HAP-1 (cell line): ENCODE data around the gene ADCY5.

Source experiments
- DNase-seq, 2 experiments: peaks; one replicate each; pipeline ENCODE4 v3.0.0-alpha.2; 2016 to 2020; ENCODE audit warnings: low spot score in 2 of 2
- H3K27me3 ChIP-seq: fragments of 250-450 bp; sonication (Bioruptor Pico); 2 replicates; pipeline ENCODE4 v1.5.1; 2020; ENCODE audit warnings: low read depth, mild to moderate bottlenecking, moderate library complexity
- H3K36me3 ChIP-seq: fragments of 250-450 bp; sonication (Bioruptor Pico); replicated peaks from 2 replicates; pipeline ENCODE4 v1.5.1; 2020; ENCODE audit warnings: mild to moderate bottlenecking
- H3K4me1 ChIP-seq: fragments of 250-450 bp; sonication (Bioruptor Pico); 2 replicates; pipeline ENCODE4 v1.5.1; 2020; ENCODE audit warnings: mild to moderate bottlenecking
- H3K4me3 ChIP-seq: fragments of 250-450 bp; sonication (Bioruptor Pico); 2 replicates; pipeline ENCODE4 v1.5.1; 2020; ENCODE audit warnings: mild to moderate bottlenecking, moderate library complexity
- H3K9me3 ChIP-seq: fragments of 250-450 bp; sonication (Bioruptor Pico); 2 replicates; pipeline ENCODE4 v1.5.1; 2020; ENCODE audit warnings: mild to moderate bottlenecking, moderate library complexity
- in situ Hi-C: fragments of 300-500 bp; cut with MboI; formaldehyde crosslinking; loops from 3 replicates; pipeline ENCODE4 v1.14.3; 2020; ENCODE audit warnings: low sequenced_read_pairs, inconsistent platforms, mixed read lengths

The ADCY5 gene

DNA sequence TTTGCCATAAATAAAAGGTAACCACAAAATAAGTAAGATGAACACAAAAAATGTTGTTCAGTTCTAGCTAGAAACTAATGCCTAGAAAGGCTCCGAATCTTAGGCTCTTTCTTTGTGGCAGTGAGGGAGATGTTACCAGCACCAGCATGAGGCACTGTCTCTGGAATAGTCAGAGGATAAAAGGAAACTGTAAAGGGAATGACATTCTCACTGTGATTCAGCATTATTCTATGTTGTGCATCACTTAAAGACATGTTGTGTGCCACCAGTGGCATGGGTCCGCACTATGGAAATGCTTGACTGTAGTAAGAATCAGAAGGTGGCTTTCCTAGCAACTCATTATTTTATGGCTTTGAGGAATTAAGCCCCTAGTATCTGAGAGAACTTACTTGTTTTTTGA lies 176.3 kb downstream of the ADCY5 start:
- no peak for DNase-seq
- Histone ChIP-seq H3K4me3 (no peak overlapping the region), H3K9me3 (no peaks in the 10 kb centered on the region), H3K27me3 (no peaks in the 10 kb centered on the region), H3K4me1 (peaks cover 7% of the 10 kb centered on the region), H3K36me3 (no peaks in the 10 kb centered on the region)
- in situ Hi-C loops = loop anchor here (25.0 kb wide), 1 partner anchor 335 kb away; no protein-coding TSS in a partner anchor

DNA sequence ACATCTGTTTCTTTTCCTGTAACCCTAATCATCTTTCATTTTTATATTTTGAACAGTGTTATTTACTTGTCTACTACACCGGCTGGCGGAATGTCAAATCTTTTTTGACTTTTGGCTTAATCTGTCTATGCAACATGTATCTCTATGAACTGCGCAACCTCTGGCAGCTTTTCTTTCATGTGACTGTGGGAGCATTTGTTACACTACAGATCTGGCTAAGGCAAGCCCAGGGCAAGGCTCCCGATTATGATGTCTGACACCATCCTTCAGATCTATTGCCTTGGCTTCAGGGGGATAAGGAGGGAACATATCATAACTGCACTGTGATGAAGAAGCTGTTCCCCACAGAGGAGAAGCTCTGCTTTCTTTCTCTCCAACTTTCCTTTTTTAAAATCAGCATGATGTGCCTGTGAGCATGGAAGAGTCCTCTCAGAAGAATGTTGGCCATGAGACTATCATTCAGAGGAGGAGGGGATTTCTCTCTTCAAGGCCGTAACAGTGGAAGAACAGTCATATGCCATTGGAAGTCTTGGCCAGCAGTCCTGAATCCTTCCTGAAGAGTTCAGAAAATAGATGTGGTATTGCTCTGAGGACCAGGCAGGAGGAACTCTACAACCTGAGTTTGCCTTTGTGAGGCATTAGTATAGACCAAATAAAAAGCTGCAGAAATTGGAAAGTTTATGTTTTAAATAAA lies 177.3 kb downstream of the ADCY5 start:
- in situ Hi-C loops = loop anchor here (25.0 kb wide), 1 partner anchor 334 kb away; no protein-coding TSS in a partner anchor
- Histone ChIP-seq H3K4me1 (peaks cover 7% of the 10 kb centered on the region), H3K4me3 (no peak overlapping the region), H3K27me3 (no peaks in the 10 kb centered on the region), H3K36me3 (no peaks in the 10 kb centered on the region), H3K9me3 (no peaks in the 10 kb centered on the region)
- DNase-seq = no peak

DNA sequence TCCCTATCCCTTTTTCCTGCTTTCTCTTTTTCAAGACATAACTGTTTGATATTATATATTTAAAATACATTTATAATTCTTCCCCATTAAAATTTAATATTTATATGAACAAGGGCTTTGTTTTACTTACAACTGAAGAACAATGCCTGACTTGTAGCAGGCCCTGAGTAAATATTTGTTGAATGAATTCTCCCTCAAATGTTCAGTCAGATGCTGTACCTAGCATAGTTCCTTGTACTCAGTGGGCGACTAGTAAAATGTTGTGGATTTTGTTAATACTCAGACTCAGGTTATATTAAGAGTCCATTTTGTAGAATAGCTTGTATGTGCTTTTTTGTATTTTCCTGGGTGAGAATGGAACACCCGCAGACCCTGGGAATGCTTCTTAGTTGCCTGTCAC lies 178.1 kb downstream of the ADCY5 start:
- no peaks in the 10 kb centered on the region for H3K27me3 ChIP-seq
- in situ Hi-C loops = loop anchor here (25.0 kb wide), 1 partner anchor 334 kb away; no protein-coding TSS in a partner anchor
- no peaks in the 10 kb centered on the region for H3K9me3 ChIP-seq
- H3K4me3 ChIP-seq = no peak overlapping the region
- H3K4me1 ChIP-seq = peaks cover 7% of the 10 kb centered on the region
- no peaks in the 10 kb centered on the region for H3K36me3 ChIP-seq
- DNase-seq = no peak

DNA sequence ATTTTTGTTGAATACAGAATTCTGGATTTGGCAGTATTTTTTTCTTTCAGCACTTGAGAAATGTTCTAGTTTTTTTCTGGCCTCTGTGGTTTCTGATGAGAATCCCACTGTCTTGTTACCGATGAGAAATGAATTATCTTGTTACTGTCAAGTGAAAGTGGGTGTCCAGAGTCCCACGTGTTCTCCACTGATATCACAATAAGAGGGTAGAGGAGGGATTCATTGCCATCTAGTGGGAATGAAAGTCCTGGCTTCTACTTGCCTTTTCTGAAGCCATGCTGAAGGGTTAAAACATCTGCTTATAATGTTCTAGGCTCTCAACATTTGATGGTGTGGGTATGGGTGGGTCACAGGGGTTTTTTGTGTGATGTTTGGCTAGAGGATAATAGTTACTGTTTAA lies 181.1 kb downstream of the ADCY5 start:
- Histone ChIP-seq H3K27me3 (no peaks in the 10 kb centered on the region), H3K4me1 (peaks cover 4% of the 10 kb centered on the region; the same call in 1 of the 2 replicates), H3K9me3 (no peaks in the 10 kb centered on the region), H3K36me3 (no peaks in the 10 kb centered on the region), H3K4me3 (no peak overlapping the region)
- in situ Hi-C loops = loop anchor here (25.0 kb wide), 1 partner anchor 331 kb away; no protein-coding TSS in a partner anchor
- no peak for DNase-seq

DNA sequence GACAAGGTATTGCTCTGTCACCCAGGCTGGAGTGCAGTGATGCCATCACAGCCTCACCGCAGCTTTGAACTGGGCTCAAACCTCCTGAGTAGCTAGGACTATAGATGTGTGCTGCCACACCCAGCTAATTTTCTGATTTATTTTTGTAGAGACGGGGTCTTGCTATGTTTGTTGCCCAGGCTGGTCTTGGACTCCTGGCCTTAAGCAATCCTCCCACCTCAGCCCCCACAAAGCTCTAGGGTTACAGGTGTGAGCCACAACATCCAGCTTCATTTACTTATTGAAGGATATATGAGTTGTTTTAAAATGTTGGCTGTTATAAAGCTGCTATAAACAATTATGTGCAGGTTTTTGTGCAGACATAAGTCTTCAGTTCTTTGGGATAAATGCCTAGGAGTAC lies 184.9 kb downstream of the ADCY5 start:
- no peak for DNase-seq
- H3K4me1 ChIP-seq = no peaks in the 10 kb centered on the region
- H3K27me3 ChIP-seq = no peaks in the 10 kb centered on the region
- no peaks in the 10 kb centered on the region for H3K36me3 ChIP-seq
- no peaks in the 10 kb centered on the region for H3K9me3 ChIP-seq
- in situ Hi-C loops = loop anchor here (25.0 kb wide), 1 partner anchor 327 kb away; no protein-coding TSS in a partner anchor
- no peak overlapping the region for H3K4me3 ChIP-seq

DNA sequence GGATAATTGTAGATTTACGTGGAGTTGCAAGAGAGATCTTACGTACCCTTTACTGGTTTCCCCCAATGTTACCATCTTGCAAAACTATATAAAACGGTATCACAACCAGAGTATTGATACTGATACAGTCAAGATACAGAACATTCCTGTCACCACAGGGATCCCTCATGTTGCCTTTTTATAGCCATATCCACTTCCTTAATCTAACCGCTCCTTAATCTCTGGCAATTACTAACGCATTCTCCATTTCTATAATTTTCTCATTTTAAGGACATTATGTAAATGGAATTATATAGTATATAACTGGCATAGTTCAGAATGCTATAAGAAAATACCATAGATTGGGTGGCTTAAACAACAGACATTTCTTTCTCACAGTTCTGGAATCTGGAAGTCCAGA lies 186.0 kb downstream of the ADCY5 start:
- H3K27me3 ChIP-seq = no peaks in the 10 kb centered on the region
- no peak overlapping the region for H3K4me3 ChIP-seq
- no peaks in the 10 kb centered on the region for H3K4me1 ChIP-seq
- DNase-seq = no peak
- H3K36me3 ChIP-seq = no peaks in the 10 kb centered on the region
- no peaks in the 10 kb centered on the region for H3K9me3 ChIP-seq
- in situ Hi-C loops = loop anchor here (25.0 kb wide), 1 partner anchor 326 kb away; no protein-coding TSS in a partner anchor

DNA sequence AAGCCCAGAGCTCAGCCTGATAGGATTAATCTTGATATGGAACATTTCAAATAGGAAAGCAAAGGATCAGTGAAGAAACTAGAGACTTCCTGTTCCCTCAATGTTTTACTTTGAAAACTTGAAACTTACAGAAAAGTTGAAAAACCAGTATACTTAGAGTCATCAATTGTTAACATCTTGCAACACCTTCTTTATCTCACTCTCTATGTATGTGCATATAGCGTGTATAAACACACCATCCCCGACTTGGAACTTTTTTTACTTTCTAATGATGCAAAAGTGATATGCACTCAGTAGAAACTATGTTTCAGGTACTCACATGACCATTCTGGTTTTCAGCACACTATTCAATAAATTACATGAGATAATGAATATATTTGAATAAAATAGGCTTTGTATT lies 186.7 kb downstream of the ADCY5 start:
- no peak overlapping the region for H3K4me3 ChIP-seq
- no peak for DNase-seq
- no peaks in the 10 kb centered on the region for H3K36me3 ChIP-seq
- no peaks in the 10 kb centered on the region for H3K27me3 ChIP-seq
- in situ Hi-C loops = loop anchor here (25.0 kb wide), 1 partner anchor 325 kb away; no protein-coding TSS in a partner anchor
- H3K4me1 ChIP-seq = no peaks in the 10 kb centered on the region
- no peaks in the 10 kb centered on the region for H3K9me3 ChIP-seq

DNA sequence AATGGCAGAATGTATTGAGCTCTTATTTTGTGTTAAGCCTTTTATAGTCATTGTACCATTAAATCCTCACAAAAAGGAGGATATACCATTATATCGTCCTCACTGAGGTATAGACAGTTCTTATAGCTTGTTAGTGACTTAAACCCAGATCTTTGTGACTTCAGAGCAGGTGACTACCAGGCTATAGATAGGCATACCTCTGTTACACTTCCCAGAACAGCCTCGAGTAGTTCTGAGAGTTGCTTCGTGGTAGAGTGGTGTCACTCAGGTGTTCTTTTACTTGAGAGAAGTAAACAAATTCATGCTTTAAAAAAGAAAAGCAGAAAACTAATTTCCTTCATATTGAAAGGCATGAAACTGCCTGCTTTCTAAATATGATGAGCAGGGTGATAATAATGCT lies 187.2 kb downstream of the ADCY5 start:
- Histone ChIP-seq H3K4me1 (no peaks in the 10 kb centered on the region), H3K36me3 (no peaks in the 10 kb centered on the region), H3K4me3 (no peak overlapping the region), H3K27me3 (no peaks in the 10 kb centered on the region), H3K9me3 (no peaks in the 10 kb centered on the region)
- DNase-seq = no peak
- in situ Hi-C loops = loop anchor here (25.0 kb wide), 1 partner anchor 324 kb away; no protein-coding TSS in a partner anchor

DNA sequence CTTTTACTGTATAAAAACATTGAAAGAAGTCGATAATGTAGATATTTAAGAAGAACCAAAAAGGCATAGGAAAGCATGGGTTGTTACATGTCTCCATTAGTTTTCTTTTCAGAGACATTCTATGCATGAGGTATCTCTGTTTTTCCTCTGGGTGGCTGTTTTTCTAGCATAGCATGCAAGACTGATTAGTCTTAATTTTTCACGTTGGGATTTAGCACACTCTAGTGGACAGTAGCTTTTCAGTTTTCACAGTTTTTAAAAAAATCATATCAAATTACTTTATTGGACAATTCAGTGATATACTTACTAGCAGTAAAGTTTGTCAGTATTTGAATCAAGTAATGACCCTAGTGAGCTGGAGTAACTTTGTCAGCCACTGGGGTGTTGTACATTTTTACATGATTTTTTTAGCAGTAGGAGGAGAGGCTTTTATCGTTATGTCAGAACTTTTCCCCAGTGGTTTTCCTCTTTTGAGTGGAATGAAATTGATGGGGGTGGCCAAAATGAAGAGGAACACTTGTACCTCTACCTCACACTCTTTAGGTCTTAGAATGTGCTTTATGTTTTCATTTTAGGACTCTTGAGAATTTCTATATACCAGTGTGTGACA lies 190.0 kb downstream of the ADCY5 start:
- Histone ChIP-seq H3K27me3 (no peaks in the 10 kb centered on the region), H3K4me1 (no peaks in the 10 kb centered on the region), H3K9me3 (no peaks in the 10 kb centered on the region), H3K36me3 (no peaks in the 10 kb centered on the region), H3K4me3 (no peak overlapping the region)
- DNase-seq = peak in 1 of 2 experiments; percentile 60
- in situ Hi-C loops = loop anchor here (25.0 kb wide), 1 partner anchor 322 kb away; no protein-coding TSS in a partner anchor

DNA sequence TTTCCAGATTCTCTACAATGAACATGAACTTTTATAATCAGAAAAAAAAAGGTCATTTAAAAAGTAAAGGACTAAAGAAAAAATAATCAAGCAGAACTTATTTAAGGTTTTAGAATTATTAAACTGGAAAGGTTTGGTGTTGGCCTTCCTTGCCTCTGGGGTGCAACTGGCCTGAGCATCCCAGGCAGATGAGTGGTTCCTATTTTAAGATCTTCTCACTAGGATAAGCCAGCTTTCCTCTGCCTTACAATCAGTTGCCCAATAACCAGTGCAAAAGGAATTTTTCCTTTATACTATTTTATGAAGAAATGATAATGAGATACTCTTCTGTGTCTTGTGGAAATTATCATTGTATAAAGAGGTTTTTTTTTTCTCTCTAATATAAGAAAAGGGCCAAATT lies 190.5 kb downstream of the ADCY5 start:
- H3K9me3 ChIP-seq = no peaks in the 10 kb centered on the region
- DNase-seq = no peak
- in situ Hi-C loops = loop anchor here (25.0 kb wide), 1 partner anchor 321 kb away; no protein-coding TSS in a partner anchor
- H3K36me3 ChIP-seq = no peaks in the 10 kb centered on the region
- H3K4me3 ChIP-seq = no peak overlapping the region
- H3K4me1 ChIP-seq = no peaks in the 10 kb centered on the region
- H3K27me3 ChIP-seq = no peaks in the 10 kb centered on the region

DNA sequence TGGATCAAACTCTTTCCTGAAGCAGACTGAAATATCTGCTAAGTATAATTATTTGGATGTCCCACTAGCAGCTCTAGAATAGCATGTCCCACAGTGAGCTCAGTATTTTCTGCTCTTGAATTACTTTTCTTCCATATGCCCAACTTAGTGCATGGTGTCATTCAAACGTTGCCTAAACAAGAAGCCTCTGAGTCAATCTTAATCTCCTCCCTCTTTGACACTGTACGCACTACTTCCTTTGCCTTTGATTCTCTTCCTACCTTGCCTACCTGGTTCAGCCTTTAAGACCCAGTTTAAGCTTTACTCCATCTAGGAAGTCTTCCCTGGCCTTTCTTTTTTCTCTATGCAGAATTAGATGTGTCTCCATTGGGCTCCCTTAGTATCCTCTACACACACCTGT lies 192.6 kb downstream of the ADCY5 start:
- Histone ChIP-seq H3K4me3 (no peak overlapping the region), H3K36me3 (no peaks in the 10 kb centered on the region), H3K4me1 (no peaks in the 10 kb centered on the region), H3K9me3 (no peaks in the 10 kb centered on the region), H3K27me3 (no peaks in the 10 kb centered on the region)
- no peak for DNase-seq
- in situ Hi-C loops = loop anchor here (25.0 kb wide), 1 partner anchor 319 kb away; no protein-coding TSS in a partner anchor

DNA sequence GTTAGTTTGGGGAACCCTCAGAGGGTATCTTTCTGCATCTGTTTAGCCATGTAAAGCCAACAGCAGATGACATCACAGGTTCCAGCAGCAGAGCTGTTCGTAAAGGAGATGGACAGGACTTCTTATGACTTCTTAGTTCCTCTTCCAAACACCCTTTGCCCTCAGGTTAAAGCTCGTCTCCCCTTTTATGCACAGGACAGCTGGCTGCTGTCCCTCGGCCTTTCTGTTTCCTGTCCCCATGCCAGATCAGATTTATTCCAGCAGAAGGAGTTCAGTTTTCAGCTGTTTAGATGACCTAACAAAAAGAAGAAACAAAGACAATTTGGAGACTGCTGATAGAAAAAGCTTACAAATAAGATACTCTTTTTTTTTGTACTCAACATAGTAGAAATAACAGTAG lies 202.0 kb downstream of the ADCY5 start:
- Histone ChIP-seq H3K4me3 (no peak overlapping the region), H3K4me1 (no peaks in the 10 kb centered on the region), H3K36me3 (no peaks in the 10 kb centered on the region), H3K9me3 (no peaks in the 10 kb centered on the region), H3K27me3 (no peaks in the 10 kb centered on the region)
- in situ Hi-C loops = no loop called here
- no peak for DNase-seq

DNA sequence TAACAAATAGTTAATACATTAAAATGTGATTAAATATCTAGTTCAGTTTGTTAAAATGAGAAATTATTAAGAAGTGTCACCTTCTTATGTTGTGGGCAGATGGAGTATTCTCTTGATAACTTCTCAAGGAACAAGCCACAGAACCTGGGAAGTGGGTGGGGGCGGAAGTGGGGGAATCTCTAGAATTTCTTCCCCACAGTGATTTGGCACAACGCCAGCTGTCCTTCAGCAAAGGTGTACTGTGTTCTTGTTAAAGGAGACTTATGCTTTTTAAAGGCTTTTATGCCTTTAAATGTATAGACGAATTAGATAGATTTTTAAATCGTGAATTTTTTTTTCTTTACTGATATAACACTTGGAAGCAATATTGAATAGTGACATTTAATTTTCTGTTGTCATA lies 204.8 kb downstream of the ADCY5 start:
- peaks cover 4% of the 10 kb centered on the region for H3K36me3 ChIP-seq
- H3K4me3 ChIP-seq = no peak overlapping the region
- in situ Hi-C loops = no loop called here
- no peaks in the 10 kb centered on the region for H3K27me3 ChIP-seq
- peak in 1 of 2 experiments; percentile 10 for DNase-seq
- no peaks in the 10 kb centered on the region for H3K4me1 ChIP-seq
- H3K9me3 ChIP-seq = no peaks in the 10 kb centered on the region

DNA sequence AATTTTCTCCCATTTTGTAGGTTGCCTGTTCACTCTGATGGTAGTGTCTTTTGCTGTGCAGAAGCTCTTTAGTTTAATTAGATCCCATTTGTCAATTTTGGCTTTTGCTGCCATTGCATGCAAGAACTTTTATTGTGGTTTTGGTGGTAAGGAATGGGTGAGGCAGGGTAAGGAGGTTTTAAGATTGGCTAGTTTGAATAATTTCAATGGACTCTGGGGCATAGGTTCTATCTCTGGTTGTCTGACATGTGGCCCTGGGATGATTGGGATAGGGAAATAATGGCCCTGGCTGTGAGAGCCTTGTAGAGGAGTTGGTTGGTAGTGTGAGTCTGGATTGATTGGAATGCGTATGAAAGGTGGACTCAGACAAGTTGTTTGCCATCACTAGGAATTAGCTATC lies 209.1 kb downstream of the ADCY5 start:
- Histone ChIP-seq H3K9me3 (no peaks in the 10 kb centered on the region), H3K27me3 (no peaks in the 10 kb centered on the region), H3K4me3 (no peak overlapping the region), H3K36me3 (peaks cover 4% of the 10 kb centered on the region), H3K4me1 (no peaks in the 10 kb centered on the region)
- in situ Hi-C loops = no loop called here
- no peak for DNase-seq
